ENCODE data around the gene CD209. TPM values are rescaled to one million over a fixed set of nuclear protein-coding genes. Genes with fewer than 3 reads are reported as not detected.
A peak's percentile ranks its signal among the peaks of the same experiment; 100 is the strongest.
"Not testable (repeated sequence)": the region's sequence is repeated elsewhere in the genome, so short reads cannot be mapped to it uniquely, and the experiment has no call there.

CD209 gene
- total RNA-seq, 1 donor from 2014 or later: not detected

- Mint-ChIP-seq H3K36me3 (ENCODE audit: low read depth) (no peaks in the 10 kb centered on the region), H3K9me3 (ENCODE audit: low read depth) (peaks cover 4% of the 10 kb centered on the region), H3K4me1 (ENCODE audit: low read depth) (no peaks in the 10 kb centered on the region), H3K4me3 (ENCODE audit: unreplicated experiment) (no peak overlapping the region), H3K27me3 (ENCODE audit: low read depth) (peaks cover 35% of the 10 kb centered on the region), H3K27ac (ENCODE audit: unreplicated experiment) (no peak overlapping the region)
- no peak for TF ChIP-seq CTCF (IDR thresholded peaks at IDR 0.05)
- DNase-seq (ENCODE audit: low spot score): no peak
Measured at GRCh38 chr19:7748756-7749155, 1.4 kb upstream of the CD209 start.

- H3K27me3 Mint-ChIP-seq (ENCODE audit: low read depth): peaks cover 40% of the 10 kb centered on the region
Measured at GRCh38 chr19:7748171-7748570, 837 bp upstream of the CD209 start.

GRCh38 chr19:7746306-7746705, 1.0 kb downstream of the CD209 start:
- DNase-seq (ENCODE audit: low spot score); H3K27ac Mint-ChIP-seq (ENCODE audit: unreplicated experiment); H3K9me3 Mint-ChIP-seq (ENCODE audit: low read depth); H3K36me3 Mint-ChIP-seq (ENCODE audit: low read depth); H3K4me1 Mint-ChIP-seq (ENCODE audit: low read depth); H3K4me3 Mint-ChIP-seq (ENCODE audit: unreplicated experiment): not testable (repeated sequence)
- peaks cover 46% of the 10 kb centered on the region for H3K27me3 Mint-ChIP-seq (ENCODE audit: low read depth)

More at GRCh38 chr19:7748171-7748570, 837 bp upstream of the CD209 start:
- peaks cover 4% of the 10 kb centered on the region for H3K9me3 Mint-ChIP-seq (ENCODE audit: low read depth)
- TF ChIP-seq CTCF (IDR thresholded peaks at IDR 0.05): no peak
- DNase-seq (ENCODE audit: low spot score): no peak
- H3K27ac Mint-ChIP-seq (ENCODE audit: unreplicated experiment): no peak overlapping the region
- no peak overlapping the region for H3K4me3 Mint-ChIP-seq (ENCODE audit: unreplicated experiment)
- no peaks in the 10 kb centered on the region for H3K4me1 Mint-ChIP-seq (ENCODE audit: low read depth)
- H3K36me3 Mint-ChIP-seq (ENCODE audit: low read depth): no peaks in the 10 kb centered on the region

- no peaks in the 10 kb centered on the region for H3K4me1 Mint-ChIP-seq (ENCODE audit: low read depth)
- no peak for TF ChIP-seq CTCF (IDR thresholded peaks at IDR 0.05)
- H3K27ac Mint-ChIP-seq (ENCODE audit: unreplicated experiment): no peak overlapping the region
- peaks cover 44% of the 10 kb centered on the region for H3K27me3 Mint-ChIP-seq (ENCODE audit: low read depth)
- no peak overlapping the region for H3K4me3 Mint-ChIP-seq (ENCODE audit: unreplicated experiment)
- H3K9me3 Mint-ChIP-seq (ENCODE audit: low read depth): peaks cover 4% of the 10 kb centered on the region
- DNase-seq (ENCODE audit: low spot score): peak; percentile 68
- H3K36me3 Mint-ChIP-seq (ENCODE audit: low read depth): no peaks in the 10 kb centered on the region
Measured at GRCh38 chr19:7744871-7745650, 2.3 kb downstream of the CD209 start.

- Mint-ChIP-seq H3K4me3 (ENCODE audit: unreplicated experiment) (no peak overlapping the region), H3K27ac (ENCODE audit: unreplicated experiment) (no peak overlapping the region), H3K27me3 (ENCODE audit: low read depth) (peaks cover 48% of the 10 kb centered on the region), H3K9me3 (ENCODE audit: low read depth) (peaks cover 4% of the 10 kb centered on the region), H3K36me3 (ENCODE audit: low read depth) (no peaks in the 10 kb centered on the region), H3K4me1 (ENCODE audit: low read depth) (no peaks in the 10 kb centered on the region)
- DNase-seq (ENCODE audit: low spot score): peak; percentile 22
- TF ChIP-seq CTCF (IDR thresholded peaks at IDR 0.05): no peak
Measured at GRCh38 chr19:7744199-7744786, 3.0 kb downstream of the CD209 start.

Measured in chondrocyte (in vitro differentiated cells).